Cerebellar cortex (tissue), 1 donor: ENCODE data around the gene PRMT7.

Source experiments
- DNase-seq: peaks from one replicate; pipeline ENCODE4 v3.0.0-alpha.2; 2015; ENCODE audit warnings: low spot score

Gene PRMT7

GRCh38 chr16:68363658-68364521 lies 53.1 kb downstream of the PRMT7 start:
- no peak for DNase-seq

- DNase-seq, result no peak
Observed at GRCh38 chr16:68364561-68364998, 53.8 kb downstream of the PRMT7 start.

- DNase-seq, result no peak
Observed at GRCh38 chr16:68365167-68365817, 54.5 kb downstream of the PRMT7 start.

GRCh38 chr16:68366062-68366461 lies 55.2 kb downstream of the PRMT7 start:
- DNase-seq, result no peak

DNA sequence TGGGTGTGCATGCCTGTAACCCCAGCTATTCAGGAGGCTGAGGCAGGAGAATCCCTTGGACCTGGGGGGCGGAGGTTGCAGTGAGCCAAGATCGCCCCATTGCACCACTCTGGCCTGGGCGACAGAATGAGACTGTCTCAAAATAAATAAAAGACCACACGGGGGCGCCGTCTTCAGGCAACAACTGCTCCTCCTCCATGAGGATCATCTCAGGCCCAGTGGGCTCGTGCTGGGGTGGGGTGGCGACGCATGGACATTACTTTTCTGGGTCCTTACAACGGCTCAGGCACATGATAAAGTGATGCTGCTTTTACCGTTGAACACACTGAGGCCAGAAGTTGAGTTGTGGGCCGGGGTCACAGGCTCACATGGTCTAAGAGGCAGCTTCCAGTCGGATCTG lies 56.2 kb downstream of the PRMT7 start:
- peak; percentile 40 for DNase-seq

- no peak for DNase-seq
Observed at GRCh38 chr16:68367440-68367839, 56.6 kb downstream of the PRMT7 start.

DNA sequence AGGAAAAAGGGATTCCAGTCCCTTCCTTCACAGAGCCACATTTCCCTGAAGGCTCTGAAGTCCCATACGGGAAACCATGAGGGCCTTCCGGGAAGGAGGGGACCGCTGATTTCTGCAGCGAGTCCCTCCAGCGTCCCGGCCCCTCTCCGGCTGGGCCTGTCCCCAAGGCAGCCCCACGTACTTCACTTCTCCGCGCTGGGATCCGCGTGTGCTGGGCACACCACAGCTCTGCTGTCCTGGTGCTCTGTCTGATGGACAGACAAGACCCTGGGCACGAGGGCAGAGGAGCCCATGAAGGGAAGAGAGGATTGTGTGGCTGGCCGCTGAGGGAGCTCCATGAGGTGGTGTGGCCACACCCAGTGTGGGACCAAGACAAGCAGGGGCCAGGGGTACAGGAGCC lies 57.1 kb downstream of the PRMT7 start:
- no peak for DNase-seq

GRCh38 chr16:68368301-68368888 lies 57.6 kb downstream of the PRMT7 start:
- no peak for DNase-seq

- no peak for DNase-seq
Observed at GRCh38 chr16:68369168-68369567, 58.3 kb downstream of the PRMT7 start.

DNA sequence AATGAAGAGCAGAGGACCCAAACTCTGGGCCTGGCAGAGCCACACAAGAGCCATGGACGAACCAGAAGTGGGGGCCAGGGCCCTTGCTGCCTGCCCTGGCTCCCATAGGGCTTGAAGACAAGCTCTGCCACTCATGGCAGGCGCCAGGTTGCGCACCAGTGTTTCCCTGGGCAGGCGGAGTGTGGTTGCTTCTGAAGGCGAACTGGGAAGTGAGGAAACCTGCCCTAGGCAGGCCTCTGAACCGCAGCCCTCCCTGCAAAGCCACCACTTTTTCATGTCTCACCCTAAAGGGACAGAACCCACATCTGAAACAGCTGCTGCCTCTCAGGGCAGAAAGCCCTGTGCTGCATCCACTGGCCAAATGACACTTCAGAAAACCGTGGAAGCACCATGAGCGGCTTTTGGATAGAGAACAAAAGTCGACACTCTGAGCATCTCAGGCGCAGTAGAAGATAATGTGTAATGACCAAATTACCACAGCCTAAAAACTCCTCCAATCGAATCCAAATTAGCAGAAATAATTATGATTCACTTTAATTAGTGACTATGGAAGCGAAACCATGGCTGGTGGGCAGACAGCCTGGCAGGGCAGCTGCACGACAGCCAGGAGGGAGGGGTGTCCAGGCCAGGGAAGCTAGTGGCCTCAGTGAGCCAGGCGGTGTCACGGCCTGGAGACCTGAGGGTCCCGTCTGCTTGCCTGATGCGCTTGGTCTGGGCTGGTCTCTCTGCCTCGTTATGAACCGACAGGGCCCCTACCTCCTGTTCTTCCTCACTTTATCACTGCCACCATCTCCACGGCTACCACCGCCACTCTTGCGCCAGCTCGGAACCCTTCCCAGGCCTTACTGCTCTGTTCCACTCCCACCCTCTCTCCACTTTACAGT lies 59.1 kb downstream of the PRMT7 start:
- DNase-seq, result no peak

DNA sequence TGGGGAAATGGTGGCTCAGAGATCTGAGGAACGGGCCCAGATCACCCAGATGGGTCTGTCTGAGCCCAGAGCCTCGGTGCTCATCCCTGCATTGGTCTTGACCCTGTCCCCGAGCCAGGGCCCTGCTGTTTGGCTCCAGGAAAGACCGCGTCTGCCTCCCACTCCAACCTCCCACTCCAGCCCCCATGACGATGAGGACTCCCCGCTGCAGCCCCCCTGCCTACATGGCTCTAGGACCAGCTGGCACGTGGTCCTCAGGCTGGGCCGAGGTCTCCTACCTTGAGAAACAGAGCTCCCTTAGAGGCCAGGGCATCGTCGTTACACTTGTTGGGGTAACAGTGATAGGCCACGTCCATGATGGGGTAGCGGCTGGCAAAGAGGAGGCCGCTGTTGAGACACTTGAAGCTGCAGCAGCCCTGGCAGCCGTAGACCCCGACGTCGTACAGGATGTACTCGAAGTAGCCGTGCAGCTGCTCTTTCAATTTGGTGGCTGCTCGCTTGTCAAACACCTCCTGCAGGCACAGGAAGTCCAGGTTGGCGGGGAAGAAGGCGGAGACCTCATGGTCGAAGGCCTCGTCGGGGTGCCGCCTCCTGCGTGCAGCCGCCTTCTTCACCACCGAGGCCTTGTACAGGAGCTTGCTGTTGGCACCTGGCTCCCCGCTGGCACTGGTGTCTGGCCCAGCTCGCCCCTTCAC lies 59.9 kb downstream of the PRMT7 start:
- no peak for DNase-seq

DNA sequence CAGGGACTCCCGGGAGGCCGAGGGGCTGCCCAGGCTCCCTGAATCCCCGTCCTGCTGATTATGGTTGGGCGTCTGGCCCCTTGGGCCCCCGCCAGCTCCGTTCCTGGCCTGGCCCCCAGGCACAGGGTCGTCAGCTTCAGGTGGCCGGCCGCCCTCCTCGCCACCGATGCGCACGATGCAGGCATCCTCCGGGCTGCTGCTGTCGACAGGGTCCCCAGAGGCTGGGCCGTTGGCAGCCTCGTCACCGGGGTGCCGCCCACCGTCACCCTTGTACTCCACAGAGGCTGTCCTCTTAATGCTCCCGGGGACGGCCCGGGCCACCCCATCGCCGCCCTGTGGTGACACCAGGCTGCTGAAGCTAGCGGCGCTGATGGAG lies 60.4 kb downstream of the PRMT7 start:
- DNase-seq, result no peak

GRCh38 chr16:68371706-68372380 lies 61.0 kb downstream of the PRMT7 start:
- DNase-seq, result no peak

DNA sequence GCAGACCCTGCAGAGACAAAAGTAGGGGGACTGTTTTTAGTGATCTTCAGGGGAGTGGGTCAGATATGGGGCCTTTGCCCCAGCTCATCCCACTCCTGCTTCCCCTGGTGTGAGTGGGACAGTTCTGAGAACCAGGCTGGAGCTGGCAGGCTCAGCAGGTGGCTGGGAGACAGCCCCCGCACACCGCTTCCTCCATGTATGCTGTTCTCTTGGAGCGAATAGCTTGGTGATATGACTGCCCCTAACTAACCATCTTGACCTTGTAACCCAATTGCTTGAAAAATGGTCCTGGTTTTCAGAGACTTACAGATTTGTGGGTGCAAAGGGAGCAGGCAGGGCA lies 61.5 kb downstream of the PRMT7 start:
- no peak for DNase-seq

- DNase-seq, result no peak
Observed at GRCh38 chr16:68372806-68373205, 62.0 kb downstream of the PRMT7 start.

GRCh38 chr16:68373528-68374245 lies 62.9 kb downstream of the PRMT7 start:
- peak; percentile 44 for DNase-seq

GRCh38 chr16:68374246-68374805 lies 63.5 kb downstream of the PRMT7 start:
- peak; percentile 82 for DNase-seq

- peak; percentile 54 for DNase-seq
Observed at GRCh38 chr16:68374961-68375660, 64.3 kb downstream of the PRMT7 start.

DNA sequence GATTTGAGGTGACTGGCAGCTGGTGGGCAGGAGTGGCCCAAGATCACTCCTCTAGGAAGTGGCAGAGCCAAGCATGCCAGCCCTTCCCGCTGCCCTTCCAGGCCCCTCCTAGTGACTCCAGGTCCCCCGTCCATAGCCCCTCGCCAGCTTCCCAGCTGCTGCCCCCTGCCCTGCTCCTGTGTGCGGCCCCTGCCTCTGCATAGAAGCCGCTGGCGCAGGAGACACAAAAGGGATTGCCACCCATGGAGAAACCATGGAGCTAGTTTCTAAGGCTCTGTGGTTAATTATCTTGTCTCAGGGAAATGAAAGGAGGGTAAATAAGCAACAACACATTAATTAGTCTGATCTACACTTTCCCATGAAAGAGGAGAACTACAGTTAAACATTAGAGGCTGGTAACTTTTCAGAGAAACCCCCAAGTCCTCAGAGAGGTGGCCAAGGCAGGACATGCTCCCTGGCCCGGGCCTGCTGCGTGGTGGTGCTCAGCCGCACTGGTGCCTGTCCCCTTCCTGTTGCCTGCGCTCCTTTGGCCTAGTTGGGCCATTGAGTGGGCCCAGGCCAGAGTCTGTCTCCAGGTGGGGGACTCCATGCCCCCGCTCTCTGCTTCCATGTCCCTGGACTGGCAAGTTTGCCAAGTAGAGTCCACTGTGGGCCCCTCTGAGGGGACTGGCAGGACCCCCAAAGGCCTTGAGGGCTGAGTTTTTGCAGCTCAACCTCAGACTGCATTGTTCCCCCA lies 65.2 kb downstream of the PRMT7 start:
- no peak for DNase-seq
